ENCODE results near the gene UTF1. TPM values are rescaled to one million over a fixed set of nuclear protein-coding genes. Genes with fewer than 3 reads are reported as not detected.
A peak's percentile ranks its signal among the peaks of the same experiment; 100 is the strongest.

Gene UTF1
- total RNA-seq, 1 donor from 2014 or later, result not detected

GRCh38 chr10:133247681-133248333, 17.8 kb downstream of the UTF1 start:
- DNase-seq, result no peak

- DNase-seq, result no peak
Measured at GRCh38 chr10:133248334-133248715, 18.3 kb downstream of the UTF1 start.

DNA sequence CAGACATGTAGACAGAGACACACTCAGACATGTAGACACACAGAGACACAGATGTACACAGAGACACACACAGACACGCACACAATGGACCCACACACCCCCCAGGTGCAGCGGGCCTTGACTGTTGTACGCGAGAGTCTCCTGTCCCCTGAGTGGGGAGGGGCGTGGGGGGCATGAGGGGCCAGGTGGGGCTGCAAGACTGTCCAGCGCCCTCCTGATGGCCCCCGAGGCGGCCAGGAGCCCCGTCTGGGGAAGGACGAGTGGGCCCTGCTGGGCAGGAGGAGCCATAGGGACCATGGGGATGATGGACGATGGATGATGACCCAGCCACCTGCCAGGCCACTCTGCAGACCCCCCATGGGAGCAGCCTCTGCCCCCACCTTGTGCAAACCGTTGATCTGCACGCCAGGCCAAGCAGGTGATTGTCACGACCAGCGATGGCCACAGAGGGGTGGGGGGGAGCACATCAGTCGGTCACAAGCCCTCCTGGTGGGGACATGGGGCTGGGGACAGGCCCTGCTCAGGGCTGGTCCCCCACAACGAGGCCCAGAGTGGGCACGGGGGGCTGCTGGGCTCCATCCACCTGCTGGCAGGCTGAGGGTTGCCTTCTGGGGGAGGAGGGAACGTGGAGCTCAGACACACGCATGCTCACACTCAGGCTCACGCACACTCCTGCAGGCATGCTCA, 19.2 kb downstream of the UTF1 start:
- no peak for DNase-seq

- DNase-seq, result no peak
Measured at GRCh38 chr10:133249975-133250754, 20.1 kb downstream of the UTF1 start.

DNA sequence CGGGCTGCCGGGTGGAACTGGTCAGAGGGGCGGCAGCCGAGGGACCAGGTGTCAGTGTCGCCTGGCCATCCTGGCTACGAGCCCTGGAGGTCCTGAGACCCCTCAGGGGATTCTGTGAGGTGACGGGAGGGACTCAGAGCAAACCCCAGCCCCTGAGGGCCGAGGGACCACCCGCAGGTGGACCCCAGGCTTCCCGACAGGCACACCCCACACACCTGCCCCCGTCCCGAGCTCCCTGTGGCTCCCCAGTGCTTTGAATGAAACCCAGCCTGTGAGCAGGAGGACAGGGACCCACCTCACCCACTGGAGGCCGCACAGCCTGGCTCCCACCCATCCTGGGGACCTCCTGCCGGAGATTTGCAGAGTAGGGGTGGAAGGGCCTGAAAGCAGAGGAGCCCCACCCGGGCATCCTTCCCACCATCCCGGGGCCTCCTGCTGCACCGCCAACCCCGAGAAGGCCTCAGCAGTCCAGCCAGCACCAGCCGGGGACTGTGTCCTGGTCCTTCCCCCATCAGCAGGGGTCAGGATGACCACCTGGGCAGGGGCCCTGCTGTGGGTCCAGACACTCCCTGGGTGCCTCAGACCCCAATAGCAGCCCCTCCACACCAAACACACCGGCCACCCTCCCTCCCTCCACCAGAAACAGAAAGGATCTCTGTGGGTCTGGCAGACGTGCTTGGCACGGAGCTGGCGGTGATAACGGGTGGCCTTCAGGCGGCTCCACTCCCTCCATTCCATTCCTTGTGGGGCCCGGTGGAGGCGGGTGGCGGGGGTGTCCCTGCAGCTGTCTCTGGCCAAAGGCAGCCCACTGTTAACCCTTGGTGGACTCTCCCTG, 21.6 kb downstream of the UTF1 start:
- DNase-seq, result no peak

- DNase-seq, result no peak
Measured at GRCh38 chr10:133252223-133252552, 22.2 kb downstream of the UTF1 start.

- no peak for DNase-seq
Measured at GRCh38 chr10:133253361-133253955, 23.4 kb downstream of the UTF1 start.

GRCh38 chr10:133254421-133255120, 24.6 kb downstream of the UTF1 start:
- DNase-seq, result no peak

- no peak for DNase-seq
Measured at GRCh38 chr10:133255323-133255722, 25.3 kb downstream of the UTF1 start.

DNA sequence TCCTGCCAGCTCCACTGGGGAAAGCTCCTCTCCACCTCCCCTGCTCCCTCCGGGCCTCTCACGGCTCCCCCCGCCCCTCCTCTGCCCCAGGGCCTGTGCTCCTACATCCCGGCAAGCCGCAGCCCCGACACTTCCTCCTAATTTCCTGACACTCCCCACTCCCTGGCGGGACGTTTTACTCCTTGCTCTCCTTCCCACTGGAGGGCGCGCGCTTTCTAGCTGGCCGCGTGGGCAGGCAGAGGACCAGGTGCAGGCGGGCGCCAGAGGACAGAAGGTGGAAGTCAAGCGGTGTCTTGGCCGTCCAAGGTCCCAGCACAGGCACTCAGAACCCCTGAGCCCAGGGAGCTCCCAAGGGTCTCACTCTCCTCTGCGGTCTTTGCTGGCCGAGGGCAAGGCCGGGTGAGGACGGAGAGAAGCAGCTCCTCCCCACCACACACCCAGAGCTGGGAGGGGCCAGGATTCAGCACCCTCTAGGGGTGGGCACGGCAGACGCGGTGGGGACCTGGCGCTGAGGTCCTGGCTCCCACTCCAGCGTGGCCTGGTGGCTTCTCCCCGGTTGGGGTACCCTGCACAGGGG, 27.6 kb downstream of the UTF1 start:
- DNase-seq, result no peak

GRCh38 chr10:133258066-133258817, 28.2 kb downstream of the UTF1 start:
- no peak for DNase-seq

DNA sequence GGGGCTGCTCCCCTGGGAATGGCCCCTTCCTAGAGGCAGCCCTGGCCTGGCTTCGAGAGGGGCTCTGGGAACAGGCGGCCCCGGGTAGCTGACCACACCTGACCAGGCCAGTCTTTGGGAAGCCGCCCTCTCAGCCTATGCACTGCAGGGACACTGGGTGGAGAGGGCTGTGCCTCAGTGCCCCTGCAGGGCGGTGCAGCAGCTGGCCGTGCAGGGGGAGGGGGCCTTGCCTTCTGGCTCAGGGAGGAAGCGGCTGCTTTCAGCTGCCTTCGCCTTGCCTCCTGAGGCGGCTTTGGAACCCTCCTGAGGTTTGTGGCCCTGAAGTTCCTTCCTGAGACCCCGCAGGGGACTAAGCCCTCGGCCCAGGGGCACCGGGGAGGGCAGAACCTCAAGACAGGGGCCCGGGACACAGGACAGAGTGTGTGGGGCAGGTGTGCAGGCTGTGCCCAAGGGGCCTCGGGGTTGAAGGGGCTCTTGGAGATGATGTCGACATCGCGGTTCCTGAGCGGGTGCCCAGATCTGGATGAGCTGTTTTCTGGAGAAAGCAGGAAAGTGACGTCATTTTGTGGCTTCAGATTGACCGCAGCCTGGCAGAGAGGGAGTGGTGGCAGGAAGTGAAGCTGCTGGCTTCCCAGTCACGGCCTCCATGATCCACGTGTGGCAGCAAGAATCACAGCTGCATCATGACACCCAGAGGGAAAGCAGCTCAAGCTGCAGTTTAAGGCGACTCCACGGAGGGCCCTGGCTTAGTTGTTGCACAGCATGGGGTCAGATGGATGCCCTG, 29.0 kb downstream of the UTF1 start:
- DNase-seq, result peak; percentile 35

GRCh38 chr10:133259602-133259989, 29.6 kb downstream of the UTF1 start:
- DNase-seq, result no peak

GRCh38 chr10:133260895-133261725, 31.1 kb downstream of the UTF1 start:
- peak; percentile 24 for DNase-seq

- peak; percentile 67 for DNase-seq
Measured at GRCh38 chr10:133261726-133262325, 31.8 kb downstream of the UTF1 start.

DNA sequence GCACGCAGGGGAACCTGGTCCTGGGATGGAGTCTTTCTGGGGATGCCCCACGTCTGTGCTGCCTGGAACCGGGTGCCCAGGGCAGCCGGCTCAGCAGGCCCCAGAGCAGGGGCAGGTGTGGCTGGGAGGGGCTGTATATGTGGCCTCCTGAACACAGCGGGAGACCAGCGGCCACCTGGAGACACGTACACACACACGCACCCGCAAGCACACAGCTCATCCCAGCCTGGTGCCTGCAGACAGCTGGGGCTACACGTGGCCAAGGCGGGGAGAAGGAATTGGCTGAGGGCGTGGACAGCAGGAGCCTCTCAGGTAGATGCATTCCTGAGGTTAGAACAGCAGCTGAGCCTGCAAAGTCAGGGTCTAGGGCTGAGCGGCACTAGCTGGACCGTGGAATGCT, 32.7 kb downstream of the UTF1 start:
- DNase-seq, result no peak

- DNase-seq, result no peak
Measured at GRCh38 chr10:133263674-133264073, 33.7 kb downstream of the UTF1 start.

DNA sequence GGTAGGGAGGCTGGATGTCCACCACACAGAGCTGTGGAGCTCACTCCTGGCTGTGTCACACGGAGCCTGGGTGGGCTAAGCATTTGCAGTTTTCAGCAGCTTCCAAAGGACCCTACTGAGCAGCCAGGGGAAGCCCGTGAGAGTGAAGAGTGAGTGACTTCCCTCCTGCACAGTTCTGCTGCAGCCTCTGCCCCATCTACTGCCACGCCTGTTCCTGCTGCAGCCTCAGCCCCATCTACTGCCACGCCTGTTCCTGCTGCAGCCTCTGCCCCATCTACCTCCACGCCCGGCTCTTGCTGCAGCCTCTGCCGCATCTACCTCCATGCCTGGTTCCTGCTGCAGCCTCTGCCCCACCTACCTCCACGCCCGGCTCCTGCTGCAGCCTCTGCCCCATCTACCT, 34.4 kb downstream of the UTF1 start:
- DNase-seq, result no peak

Data from occipital lobe (tissue), 2 donors.